ENCODE measurements around the gene SLC25A38.

SLC25A38 gene

GRCh38 chr3:39385456-39386090 lies 2.4 kb downstream of the SLC25A38 start:
- H3F3A ChIP-seq (ENCODE audit: control insufficient read depth, insufficient read depth) = no peaks in the 10 kb centered on the region
- H3K9me2 ChIP-seq (replicated peaks; ENCODE audit: control insufficient read depth, low read length) = no peaks in the 10 kb centered on the region
- H4K20me1 ChIP-seq (ENCODE audit: control insufficient read depth, insufficient read depth, low read depth, low read length) = peaks cover 30% of the 10 kb centered on the region
- TF ChIP-seq EZH2phosphoT487 (IDR thresholded peaks at IDR 0.05; ENCODE audit: borderline replicate concordance, low read length) = no peak
- no peak for TF ChIP-seq CTCF (IDR thresholded peaks at IDR 0.05; ENCODE audit: low read depth, low read length, poor library complexity, severe bottlenecking)
- no peak overlapping the region for H3K27ac ChIP-seq (ENCODE audit: low read depth, low read length)
- H3K9me3 ChIP-seq (ENCODE audit: control insufficient read depth, insufficient read depth, low read length) = no peaks in the 10 kb centered on the region
- H3K4me2 ChIP-seq (ENCODE audit: low read length) = peak overlapping the region; percentile 57
- H3K4me1 ChIP-seq (ENCODE audit: control insufficient read depth, low read length) = peaks cover 60% of the 10 kb centered on the region
- peak overlapping the region; percentile 88 for H3K4me3 ChIP-seq (ENCODE audit: low read length)
- H3K79me2 ChIP-seq (ENCODE audit: control insufficient read depth, low read length) = peaks cover 73% of the 10 kb centered on the region
- peaks cover 47% of the 10 kb centered on the region for H3K36me3 ChIP-seq (ENCODE audit: control insufficient read depth, low read length)
- no peaks in the 10 kb centered on the region for H3K27me3 ChIP-seq (ENCODE audit: control insufficient read depth, low read length)

GRCh38 chr3:39386318-39386717 lies 3.1 kb downstream of the SLC25A38 start:
- Histone ChIP-seq H3K36me3 (ENCODE audit: control insufficient read depth, low read length) (peaks cover 54% of the 10 kb centered on the region), H3K79me2 (ENCODE audit: control insufficient read depth, low read length) (peaks cover 80% of the 10 kb centered on the region)

GRCh38 chr3:39387411-39387975 lies 4.3 kb downstream of the SLC25A38 start:
- Histone ChIP-seq H3F3A (ENCODE audit: control insufficient read depth, insufficient read depth) (no peaks in the 10 kb centered on the region), H3K4me1 (ENCODE audit: control insufficient read depth, low read length) (peaks cover 57% of the 10 kb centered on the region), H3K36me3 (ENCODE audit: control insufficient read depth, low read length) (peaks cover 64% of the 10 kb centered on the region), H3K79me2 (ENCODE audit: control insufficient read depth, low read length) (peaks cover 81% of the 10 kb centered on the region), H3K27ac (ENCODE audit: low read depth, low read length) (no peak overlapping the region), H3K4me2 (ENCODE audit: low read length) (peak overlapping the region; percentile 57), H3K9me3 (ENCODE audit: control insufficient read depth, insufficient read depth, low read length) (no peaks in the 10 kb centered on the region), H4K20me1 (ENCODE audit: control insufficient read depth, insufficient read depth, low read depth, low read length) (peaks cover 30% of the 10 kb centered on the region), H3K9me2 (replicated peaks; ENCODE audit: control insufficient read depth, low read length) (no peaks in the 10 kb centered on the region), H3K27me3 (ENCODE audit: control insufficient read depth, low read length) (no peaks in the 10 kb centered on the region), H3K4me3 (ENCODE audit: low read length) (peak overlapping the region; percentile 52)
- TF ChIP-seq EZH2phosphoT487 (IDR thresholded peaks at IDR 0.05; ENCODE audit: borderline replicate concordance, low read length) = no peak
- TF ChIP-seq CTCF (IDR thresholded peaks at IDR 0.05; ENCODE audit: low read depth, low read length, poor library complexity, severe bottlenecking) = no peak

More at GRCh38 chr3:39386318-39386717, 3.1 kb downstream of the SLC25A38 start:
- no peaks in the 10 kb centered on the region for H3F3A ChIP-seq (ENCODE audit: control insufficient read depth, insufficient read depth)
- H3K27me3 ChIP-seq (ENCODE audit: control insufficient read depth, low read length) = no peaks in the 10 kb centered on the region
- no peak overlapping the region for H3K4me3 ChIP-seq (ENCODE audit: low read length)
- H3K27ac ChIP-seq (ENCODE audit: low read depth, low read length) = no peak overlapping the region
- peaks cover 30% of the 10 kb centered on the region for H4K20me1 ChIP-seq (ENCODE audit: control insufficient read depth, insufficient read depth, low read depth, low read length)
- H3K9me2 ChIP-seq (replicated peaks; ENCODE audit: control insufficient read depth, low read length) = no peaks in the 10 kb centered on the region
- TF ChIP-seq EZH2phosphoT487 (IDR thresholded peaks at IDR 0.05; ENCODE audit: borderline replicate concordance, low read length) = no peak
- no peak for TF ChIP-seq CTCF (IDR thresholded peaks at IDR 0.05; ENCODE audit: low read depth, low read length, poor library complexity, severe bottlenecking)
- H3K4me1 ChIP-seq (ENCODE audit: control insufficient read depth, low read length) = peaks cover 60% of the 10 kb centered on the region
- H3K9me3 ChIP-seq (ENCODE audit: control insufficient read depth, insufficient read depth, low read length) = no peaks in the 10 kb centered on the region
- peak overlapping the region; percentile 57; the same call in 1 of the 2 replicates for H3K4me2 ChIP-seq (ENCODE audit: low read length)
